Osteocyte (in vitro differentiated cells): Measurements from ENCODE around the gene CLEC16A. TPM values are rescaled to one million over a fixed set of nuclear protein-coding genes. Genes with fewer than 3 reads are reported as not detected.

Experiments
- DNase-seq: peaks from one replicate; pipeline ENCODE4 v3.0.0; 2021; ENCODE audit warnings: mixed read lengths; ENCODE audit not compliant: unreplicated experiment; ENCODE audit errors: extremely low spot score
- H3K27ac Mint-ChIP-seq: one replicate; pipeline ENCODE4 v1.8.0; 2021; ENCODE audit warnings: mild to moderate bottlenecking, mixed read lengths; ENCODE audit not compliant: unreplicated experiment
- H3K27me3 Mint-ChIP-seq: one replicate; pipeline ENCODE4 v1.8.0; 2021; ENCODE audit warnings: mixed read lengths; ENCODE audit not compliant: unreplicated experiment
- H3K36me3 Mint-ChIP-seq: one replicate; pipeline ENCODE4 v1.8.0; 2021; ENCODE audit warnings: mixed read lengths; ENCODE audit not compliant: unreplicated experiment
- H3K4me1 Mint-ChIP-seq: one replicate; pipeline ENCODE4 v1.8.0; 2021; ENCODE audit warnings: mixed read lengths; ENCODE audit not compliant: unreplicated experiment
- H3K4me3 Mint-ChIP-seq: one replicate; pipeline ENCODE4 v1.8.0; 2021; ENCODE audit warnings: mild to moderate bottlenecking, moderate library complexity, mixed read lengths; ENCODE audit not compliant: unreplicated experiment
- H3K9me3 Mint-ChIP-seq: one replicate; pipeline ENCODE4 v1.8.0; 2021; ENCODE audit warnings: mixed read lengths; ENCODE audit not compliant: unreplicated experiment
- CTCF ChIP-seq: fragments of 200-600 bp; sonication (generic); IDR thresholded peaks from 2 replicates; pipeline ENCODE4 v1.5.0; 2021; ENCODE audit warnings: antibody characterized with exemption, mild to moderate bottlenecking, moderate library complexity
- total RNA-seq: library from RNA; stranded (reverse); gene quantifications from 2 replicates; pipeline ENCODE4 v1.2.1, GENCODE V29; 2021

The CLEC16A gene
- total RNA-seq, 1 donor from 2014 or later: 22.1 TPM

- TF ChIP-seq CTCF: no peak
- no peak for DNase-seq
- H3K27ac Mint-ChIP-seq: no peak overlapping the region
- H3K4me1 Mint-ChIP-seq: no peaks in the 10 kb centered on the region
- no peaks in the 10 kb centered on the region for H3K9me3 Mint-ChIP-seq
- H3K27me3 Mint-ChIP-seq: peaks cover 10% of the 10 kb centered on the region
- H3K4me3 Mint-ChIP-seq: no peak overlapping the region
- no peaks in the 10 kb centered on the region for H3K36me3 Mint-ChIP-seq
Measured at GRCh38 chr16:11208916-11209665, 264.7 kb downstream of the CLEC16A start.

- no peak for TF ChIP-seq CTCF
- Mint-ChIP-seq H3K4me3 (no peak overlapping the region), H3K36me3 (no peaks in the 10 kb centered on the region), H3K27ac (no peak overlapping the region), H3K27me3 (peaks cover 10% of the 10 kb centered on the region), H3K9me3 (no peaks in the 10 kb centered on the region), H3K4me1 (no peaks in the 10 kb centered on the region)
- DNase-seq: no peak
Measured at GRCh38 chr16:11210260-11210659, 265.9 kb downstream of the CLEC16A start.

- TF ChIP-seq CTCF: no peak
- Mint-ChIP-seq H3K9me3 (peaks cover 3% of the 10 kb centered on the region), H3K4me3 (no peak overlapping the region), H3K27me3 (peaks cover 10% of the 10 kb centered on the region), H3K27ac (no peak overlapping the region), H3K36me3 (no peaks in the 10 kb centered on the region), H3K4me1 (no peaks in the 10 kb centered on the region)
- no peak for DNase-seq
Measured at GRCh38 chr16:11211061-11211976, 267.0 kb downstream of the CLEC16A start.

GRCh38 chr16:11211977-11212797 is 267.8 kb downstream of the CLEC16A start:
- Mint-ChIP-seq H3K4me3 (no peak overlapping the region), H3K36me3 (no peaks in the 10 kb centered on the region), H3K4me1 (no peaks in the 10 kb centered on the region), H3K27me3 (peaks cover 10% of the 10 kb centered on the region), H3K9me3 (peaks cover 3% of the 10 kb centered on the region), H3K27ac (no peak overlapping the region)
- no peak for TF ChIP-seq CTCF
- no peak for DNase-seq
